ENCODE results near the gene DCUN1D5. TPM values are rescaled to one million over a fixed set of nuclear protein-coding genes. Genes with fewer than 3 reads are reported as not detected.

Gene DCUN1D5
- total and polyA plus RNA-seq, 2 of the 8 experiments (the other 6 are each of a cell fraction or from before 2014, with no cell fraction given), result 76.1 to 95.4 TPM

DNA sequence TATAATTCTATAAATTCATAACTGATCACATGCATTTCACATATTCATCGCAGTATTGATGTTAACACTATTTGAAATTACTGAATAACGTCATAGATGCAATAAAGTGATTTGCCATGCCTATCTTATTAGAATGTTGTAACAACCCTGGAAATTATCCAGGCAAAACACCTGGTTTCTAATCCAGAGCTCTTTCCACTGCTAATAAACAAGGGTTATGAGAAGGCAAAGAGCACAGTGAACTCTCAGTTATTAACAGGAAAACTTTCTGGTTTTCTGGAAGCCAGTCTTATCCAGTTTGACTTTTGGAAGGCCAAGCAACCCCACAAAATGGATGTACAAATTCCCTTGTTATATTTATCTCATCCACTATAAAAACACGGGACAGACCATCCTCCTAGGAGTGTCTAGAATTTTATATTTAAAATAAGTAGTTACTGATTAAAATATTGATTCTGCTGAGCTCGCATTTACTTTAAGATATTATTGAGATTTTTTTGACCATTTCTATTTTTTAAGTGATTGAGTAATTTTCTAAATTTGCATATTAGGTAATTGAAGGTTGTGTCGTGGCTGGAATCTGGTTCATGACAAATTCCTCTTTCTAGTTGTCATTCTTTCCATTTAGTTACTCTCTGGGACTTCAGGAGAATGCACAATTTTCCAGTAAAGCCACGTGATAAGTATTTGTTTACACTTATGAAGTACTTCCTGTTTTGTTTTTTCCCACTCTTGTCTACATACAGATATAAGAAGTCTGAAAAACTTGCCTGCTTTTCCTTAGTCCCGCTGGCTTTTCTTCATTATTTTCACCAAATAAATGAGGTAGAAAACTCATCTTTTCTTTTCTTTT lies 47.9 kb downstream of the DCUN1D5 start:
- Histone ChIP-seq H2AK5ac (ENCODE audit: low read depth, low read length) (no peak overlapping the region), H2BK12ac (ENCODE audit: low read depth, low read length) (no peak overlapping the region), H3K27ac (ENCODE audit: low read depth, low read length) (no peak overlapping the region), H3K4ac (replicated peaks; ENCODE audit: insufficient read length, low read depth, low read length) (no peak overlapping the region), H4K91ac (replicated peaks; ENCODE audit: insufficient read length, low read length) (no peak overlapping the region), H2BK5ac (ENCODE audit: low read depth, low read length) (no peak overlapping the region), H4K20me1 (replicated peaks in 1 of 2; ENCODE audit: control insufficient read depth in 1 of 2, insufficient read depth in 2 of 2, low read length in 2 of 2) (no peaks in the 10 kb centered on the region), H3K9me3 (ENCODE audit: insufficient read depth in 2 of 2, low read depth in 1 of 2, low read length in 1 of 2) (no peaks in the 10 kb centered on the region), H2BK120ac (replicated peaks; ENCODE audit: low read depth, low read length) (no peak overlapping the region), H2BK20ac (ENCODE audit: low read length) (no peak overlapping the region), H3K4me1 (replicated peaks in 1 of 4; ENCODE audit: control insufficient read depth in 3 of 4, insufficient read depth in 4 of 4, low read length in 3 of 4) (no peaks in the 10 kb centered on the region), H4K8ac (ENCODE audit: extremely low read depth, insufficient read depth, low read length) (no peak overlapping the region), H2BK15ac (ENCODE audit: low read length) (no peak overlapping the region), H3K18ac (ENCODE audit: extremely low read depth, low read length) (no peak overlapping the region), H2AFZ (ENCODE audit: low read length) (no peak overlapping the region), H3K36me3 (ENCODE audit: control insufficient read depth in 2 of 4, insufficient read depth in 4 of 4, low read length in 3 of 4) (no peaks in the 10 kb centered on the region), H3K14ac (ENCODE audit: insufficient read length) (no peak overlapping the region), H3K4me2 (ENCODE audit: insufficient read depth in 1 of 2, low read depth in 2 of 2, low read length in 2 of 2) (no peak overlapping the region), H3K23me2 (ENCODE audit: low read depth, low read length) (no peaks in the 10 kb centered on the region), H3K23ac (ENCODE audit: insufficient read length) (no peak overlapping the region), H4K5ac (ENCODE audit: insufficient read length, low read depth, low read length) (no peak overlapping the region), H3K56ac (replicated peaks; ENCODE audit: insufficient read length, low read depth, low read length) (no peak overlapping the region), H3K79me2 (ENCODE audit: control insufficient read depth in 1 of 2, insufficient read depth in 2 of 2, low read length in 2 of 2) (no peaks in the 10 kb centered on the region), H3K9ac (replicated peaks in 1 of 4; ENCODE audit: extremely low read depth in 1 of 4, low read depth in 3 of 4, low read length in 3 of 4) (no peak overlapping the region), H3K27me3 (replicated peaks in 1 of 4; ENCODE audit: control insufficient read depth in 3 of 4, extremely low read depth in 1 of 4, insufficient read depth in 3 of 4, low read length in 3 of 4) (no peaks in the 10 kb centered on the region), H3K4me3 (ENCODE audit: extremely low read depth in 1 of 4, insufficient read depth in 2 of 4, low read depth in 3 of 4, low read length in 4 of 4) (no peak overlapping the region), H3K79me1 (ENCODE audit: low read depth, low read length) (no peaks in the 10 kb centered on the region)
- CTCF ChIA-PET (ENCODE audit: partially characterized antibody), result interaction anchor here (0.6 to 1.0 kb wide), 3 partner anchors 9 to 1939 kb away, joined by 3 read pairs; no protein-coding TSS in a partner anchor
- TF ChIP-seq, protein P1, sequence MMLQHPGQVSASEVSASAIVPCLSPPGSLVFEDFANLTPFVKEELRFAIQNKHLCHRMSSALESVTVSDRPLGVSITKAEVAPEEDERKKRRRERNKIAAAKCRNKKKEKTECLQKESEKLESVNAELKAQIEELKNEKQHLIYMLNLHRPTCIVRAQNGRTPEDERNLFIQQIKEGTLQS (IDR thresholded peaks at IDR 0.05; ENCODE audit: insufficient read depth, low read depth, low read length), result no peak
- TF ChIP-seq POLR2AphosphoS5 (IDR thresholded peaks at IDR 0.05; ENCODE audit: low read depth, low read length), result no peak
- FAIRE-seq (no peak), DNase-seq (ENCODE audit: low read depth in 1 of 2, low spot score in 2 of 2) (no peak)
- 89% methylated on average over 7 of the region's 7 CpGs; no CpG with 5 or more reads in 1 of the 2 experiments for WGBS, 2 experiments (ENCODE audit: extremely low coverage in 1 of 2, insufficient coverage in 1 of 2, insufficient read length in 1 of 2, insufficient replicate concordance in 2 of 2, low coverage in 1 of 2, low lambda C conversion rate in 2 of 2, missing lambda C conversion rate in 1 of 2)
- POLR2A ChIA-PET (ENCODE audit: partially characterized antibody), result interaction anchor here (0.6 to 1.8 kb wide), 2 partner anchors 9 to 236 kb away, joined by 3 to 4 read pairs; no protein-coding TSS in a partner anchor
